Mesothelial cell of epicardium (in vitro differentiated cells): ENCODE measurements around the gene DHRS11. TPM values are rescaled to one million over a fixed set of nuclear protein-coding genes. Genes with fewer than 3 reads are reported as not detected.

Experiments
- DNase-seq, 2 experiments: peaks; one replicate each; pipeline ENCODE4 v3.0.0; 2021; ENCODE audit warnings: low spot score in 2 of 2; ENCODE audit not compliant: unreplicated experiment in 2 of 2
- H3K27ac Mint-ChIP-seq: 2 replicates; pipeline ENCODE4 v1.8.0; 2021; ENCODE audit warnings: mixed read lengths
- H3K27me3 Mint-ChIP-seq: 2 replicates; pipeline ENCODE4 v1.8.0; 2021; ENCODE audit warnings: low read depth, mixed read lengths
- H3K36me3 Mint-ChIP-seq: 2 replicates; pipeline ENCODE4 v1.8.0; 2021; ENCODE audit warnings: mixed read lengths
- H3K4me1 Mint-ChIP-seq: 2 replicates; pipeline ENCODE4 v1.8.0; 2021; ENCODE audit warnings: mixed read lengths
- H3K4me3 Mint-ChIP-seq: 2 replicates; pipeline ENCODE4 v1.8.0; 2021; ENCODE audit warnings: mild to moderate bottlenecking, moderate library complexity, mixed read lengths
- H3K9me3 Mint-ChIP-seq: 2 replicates; pipeline ENCODE4 v1.8.0; 2021; ENCODE audit warnings: mixed read lengths
- CTCF ChIP-seq: fragments of 200-600 bp; sonication (generic); IDR thresholded peaks from one replicate; pipeline ENCODE4 v1.5.0; 2021; ENCODE audit warnings: antibody characterized with exemption; ENCODE audit not compliant: unreplicated experiment
- total RNA-seq: library from RNA; stranded (reverse); gene quantifications from 3 replicates; pipeline ENCODE4 v1.2.1, GENCODE V29; 2021

Gene DHRS11
- total RNA-seq, 1 donor from 2014 or later, result 15.0 TPM

- H3K36me3 Mint-ChIP-seq, result peaks cover 2% of the 10 kb centered on the region
- no peak overlapping the region for H3K4me3 Mint-ChIP-seq
- H3K4me1 Mint-ChIP-seq, result peaks cover 27% of the 10 kb centered on the region
- no peaks in the 10 kb centered on the region for H3K27me3 Mint-ChIP-seq
- H3K27ac Mint-ChIP-seq, result no peak overlapping the region
- H3K9me3 Mint-ChIP-seq, result no peaks in the 10 kb centered on the region
- DNase-seq, result no peak
- TF ChIP-seq CTCF, result no peak
These were observed 5.5 kb downstream of the DHRS11 start for GRCh38 chr17:36597226-36597625.

GRCh38 chr17:36597866-36598777 is 6.4 kb downstream of the DHRS11 start:
- no peaks in the 10 kb centered on the region for H3K9me3 Mint-ChIP-seq
- H3K27ac Mint-ChIP-seq, result no peak overlapping the region
- TF ChIP-seq CTCF, result no peak
- H3K4me1 Mint-ChIP-seq, result peaks cover 28% of the 10 kb centered on the region
- H3K27me3 Mint-ChIP-seq, result no peaks in the 10 kb centered on the region
- H3K36me3 Mint-ChIP-seq, result peaks cover 2% of the 10 kb centered on the region
- H3K4me3 Mint-ChIP-seq, result no peak overlapping the region
- no peak for DNase-seq

GRCh38 chr17:36598951-36599401 is 7.3 kb downstream of the DHRS11 start:
- H3K4me1 Mint-ChIP-seq, result peaks cover 20% of the 10 kb centered on the region
- no peak overlapping the region for H3K4me3 Mint-ChIP-seq
- peaks cover 2% of the 10 kb centered on the region for H3K36me3 Mint-ChIP-seq
- no peak for TF ChIP-seq CTCF
- H3K27ac Mint-ChIP-seq, result no peak overlapping the region
- no peaks in the 10 kb centered on the region for H3K9me3 Mint-ChIP-seq
- no peak for DNase-seq
- H3K27me3 Mint-ChIP-seq, result no peaks in the 10 kb centered on the region

GRCh38 chr17:36599546-36600250 is 8.0 kb downstream of the DHRS11 start:
- H3K36me3 Mint-ChIP-seq, result peaks cover 2% of the 10 kb centered on the region
- TF ChIP-seq CTCF, result no peak
- peaks cover 22% of the 10 kb centered on the region for H3K4me1 Mint-ChIP-seq
- no peak overlapping the region for H3K4me3 Mint-ChIP-seq
- DNase-seq, result no peak
- H3K27ac Mint-ChIP-seq, result no peak overlapping the region
- no peaks in the 10 kb centered on the region for H3K27me3 Mint-ChIP-seq
- no peaks in the 10 kb centered on the region for H3K9me3 Mint-ChIP-seq

GRCh38 chr17:36600465-36600864 is 8.8 kb downstream of the DHRS11 start:
- no peak for TF ChIP-seq CTCF
- peak overlapping the region; percentile 81 for H3K27ac Mint-ChIP-seq
- H3K36me3 Mint-ChIP-seq, result no peaks in the 10 kb centered on the region
- no peak for DNase-seq
- no peaks in the 10 kb centered on the region for H3K27me3 Mint-ChIP-seq
- peaks cover 22% of the 10 kb centered on the region for H3K4me1 Mint-ChIP-seq
- no peaks in the 10 kb centered on the region for H3K9me3 Mint-ChIP-seq
- peak overlapping the region; percentile 82 for H3K4me3 Mint-ChIP-seq
